ENCODE measurements around the gene NOP58.
"Not testable (repeated sequence)": the region's sequence is repeated elsewhere in the genome, so short reads cannot be mapped to it uniquely, and the experiment has no call there.

Gene NOP58

GRCh38 chr2:202311823-202312388 is 46.3 kb downstream of the NOP58 start:
- DNase-seq: no peak

GRCh38 chr2:202314116-202314515 is 48.6 kb downstream of the NOP58 start:
- no peak for DNase-seq

DNA sequence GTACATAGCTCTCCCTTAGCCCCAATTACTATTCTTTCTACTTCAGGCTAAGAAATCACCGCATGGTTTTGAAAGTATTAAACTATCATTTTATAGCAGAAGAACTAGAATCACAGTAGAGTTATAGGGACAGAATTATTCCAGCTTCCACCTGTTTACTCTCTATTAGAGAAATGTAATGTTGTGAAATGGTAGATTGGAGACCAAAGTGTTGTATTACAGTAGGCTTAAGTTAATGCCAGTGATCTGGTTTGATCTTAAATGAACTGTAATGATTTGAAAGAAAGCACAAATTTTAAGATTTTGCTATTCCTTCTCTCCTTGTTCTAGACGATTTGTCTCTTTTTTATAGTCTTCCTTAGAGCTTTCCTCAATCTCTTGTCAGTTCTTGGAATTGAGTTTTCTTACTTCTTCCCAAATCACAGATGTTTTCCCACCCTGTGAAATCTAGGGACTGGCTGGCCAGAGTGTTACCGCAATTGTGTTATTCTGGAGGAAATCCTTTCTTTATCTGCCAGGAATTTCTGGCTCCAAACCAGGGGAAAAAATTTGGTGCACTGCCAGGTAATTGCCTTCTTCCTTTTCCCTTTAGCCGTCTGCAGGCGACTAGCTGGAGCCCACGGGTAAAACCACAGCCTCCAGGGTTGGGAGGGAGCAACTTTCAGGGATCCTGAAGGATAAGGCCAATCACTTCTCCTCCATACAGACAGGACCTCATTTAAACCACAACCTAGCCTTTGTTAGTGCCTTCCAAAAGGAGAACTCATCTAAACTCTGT is 51.7 kb downstream of the NOP58 start:
- DNase-seq: peak; percentile 5

DNA sequence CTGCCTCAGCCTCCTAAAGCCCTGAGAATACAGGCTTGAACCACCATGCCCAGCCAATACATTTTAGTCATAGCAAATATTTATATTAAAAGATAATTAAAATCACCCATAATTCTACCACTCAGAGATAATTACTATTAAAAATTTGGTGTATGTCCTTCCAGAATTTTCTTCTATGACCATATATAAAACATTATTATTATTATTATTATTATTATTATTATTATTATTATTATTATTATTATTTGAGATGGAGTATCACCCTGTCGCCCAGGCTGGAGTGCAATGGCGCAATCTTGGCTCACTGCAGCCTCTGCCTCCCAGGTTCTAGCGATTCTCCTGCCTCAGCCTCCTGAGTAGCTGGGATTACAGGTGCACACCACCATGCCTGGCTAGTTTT is 54.8 kb downstream of the NOP58 start:
- not testable (repeated sequence) for DNase-seq

GRCh38 chr2:202322435-202322834 is 56.9 kb downstream of the NOP58 start:
- DNase-seq: no peak

GRCh38 chr2:202327858-202328257 is 62.3 kb downstream of the NOP58 start:
- no peak for DNase-seq

- DNase-seq: no peak
Measured at GRCh38 chr2:202335791-202336467, 70.4 kb downstream of the NOP58 start.

GRCh38 chr2:202337151-202337550 is 71.6 kb downstream of the NOP58 start:
- no peak for DNase-seq

GRCh38 chr2:202337706-202338346 is 72.3 kb downstream of the NOP58 start:
- DNase-seq: no peak

DNA sequence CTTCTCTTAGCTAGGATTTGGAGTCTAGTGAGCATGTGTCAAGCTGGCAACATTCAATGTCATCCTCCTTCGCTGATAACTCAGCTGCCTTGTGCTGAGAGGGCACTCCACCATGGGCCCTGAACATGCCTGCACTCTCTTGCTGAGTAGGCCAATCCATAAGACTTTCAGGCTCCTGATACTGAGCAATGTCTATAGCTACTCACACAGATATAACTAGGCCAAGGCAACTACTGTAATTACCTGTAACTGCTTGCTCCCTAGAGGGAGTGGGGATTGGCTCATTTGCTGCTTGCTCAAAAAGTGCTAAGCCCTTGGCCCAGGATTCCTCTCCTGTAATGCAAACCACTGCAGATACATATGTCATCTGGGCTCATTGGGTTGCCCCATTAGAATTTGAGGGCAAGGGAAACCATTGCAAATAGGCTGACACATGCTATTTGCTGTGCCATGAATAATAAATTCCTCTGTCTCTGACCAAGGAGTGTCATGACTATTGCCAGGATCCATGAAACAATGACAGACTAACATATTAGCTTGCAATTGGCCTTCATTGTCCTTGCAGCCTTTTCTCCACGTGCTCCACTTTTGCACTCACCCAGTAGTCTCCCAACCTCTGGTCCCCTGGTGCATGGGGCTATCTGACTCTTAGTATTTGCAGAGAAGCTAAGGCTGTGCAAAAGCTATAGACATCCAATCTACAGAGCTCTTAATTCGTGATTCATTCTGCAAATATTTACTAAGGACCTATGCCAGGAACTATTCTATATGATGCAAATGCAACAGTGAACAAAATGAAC is 73.7 kb downstream of the NOP58 start:
- no peak for DNase-seq

GRCh38 chr2:202344178-202344577 is 78.6 kb downstream of the NOP58 start:
- DNase-seq: no peak

DNA sequence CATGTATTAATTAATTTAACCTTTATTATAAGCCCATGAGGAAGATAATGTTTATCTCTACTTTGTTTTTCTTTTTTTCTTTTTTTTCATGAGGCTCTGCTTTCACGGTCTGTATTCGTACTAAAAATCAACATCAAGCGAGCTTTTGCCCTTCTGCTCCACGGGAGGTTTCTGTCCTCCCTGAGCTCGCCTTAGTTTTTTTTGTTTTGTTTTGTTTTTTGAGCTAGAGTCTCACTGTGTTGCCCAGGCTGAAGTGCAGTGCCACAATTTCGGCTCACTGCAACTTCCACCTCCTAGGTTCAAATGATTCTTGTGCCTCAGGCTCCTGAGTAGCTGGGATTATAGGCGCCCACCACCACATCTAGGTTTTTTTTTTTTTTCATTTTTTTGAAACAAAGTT is 80.6 kb downstream of the NOP58 start:
- no peak for DNase-seq

All from GOT3 (cell line).